NCI-H2196 treated with DMSO at 0.1 percent for 48 hours (cell line): ENCODE data around the gene DEK.
"Not testable (repeated sequence)": the region's sequence is repeated elsewhere in the genome, so short reads cannot be mapped to it uniquely, and the experiment has no call there.

Source experiments
- DNase-seq: peaks from one replicate; lab custom pipeline; 2025; ENCODE audit not compliant: unreplicated experiment; lab: John Stamatoyannopoulos, UW

Gene DEK

DNA sequence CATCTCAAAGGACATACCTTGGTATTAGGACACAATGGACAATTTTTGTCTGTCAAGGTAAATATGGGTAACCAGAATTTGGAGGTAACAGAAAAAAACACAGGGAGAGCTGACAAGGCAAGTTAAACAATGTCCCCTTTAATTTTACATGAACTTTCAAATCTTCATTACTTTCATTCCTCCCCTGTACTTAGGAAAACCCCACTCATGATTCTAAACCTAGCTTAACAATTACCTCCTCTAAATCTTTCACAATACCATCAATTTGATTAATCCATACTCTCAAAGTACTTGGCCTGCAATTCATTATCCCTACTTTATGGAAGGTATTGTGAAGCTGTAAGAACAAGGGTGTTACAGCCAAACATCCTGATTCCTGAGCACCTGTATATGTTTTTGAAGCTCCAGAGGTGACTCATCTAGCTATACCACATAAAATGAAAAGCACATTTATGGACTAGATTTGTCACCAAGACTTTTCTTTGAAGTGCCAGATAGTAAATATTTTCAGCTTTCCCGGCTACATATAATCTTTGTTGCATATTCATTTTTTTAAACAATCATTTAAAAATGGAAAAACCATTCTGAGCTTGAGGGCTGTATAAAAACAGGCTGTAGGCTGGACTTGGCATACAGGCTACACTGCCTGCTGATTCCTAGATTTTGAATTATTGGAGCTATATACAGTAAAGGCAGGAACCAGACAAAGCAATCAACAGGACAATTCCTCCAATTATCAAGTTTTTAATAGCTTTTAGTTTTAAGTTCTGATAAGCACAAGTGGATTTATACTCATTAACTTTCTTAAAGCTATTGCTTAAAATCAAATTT lies 22.9 kb downstream of the DEK start:
- no peak for DNase-seq

DNA sequence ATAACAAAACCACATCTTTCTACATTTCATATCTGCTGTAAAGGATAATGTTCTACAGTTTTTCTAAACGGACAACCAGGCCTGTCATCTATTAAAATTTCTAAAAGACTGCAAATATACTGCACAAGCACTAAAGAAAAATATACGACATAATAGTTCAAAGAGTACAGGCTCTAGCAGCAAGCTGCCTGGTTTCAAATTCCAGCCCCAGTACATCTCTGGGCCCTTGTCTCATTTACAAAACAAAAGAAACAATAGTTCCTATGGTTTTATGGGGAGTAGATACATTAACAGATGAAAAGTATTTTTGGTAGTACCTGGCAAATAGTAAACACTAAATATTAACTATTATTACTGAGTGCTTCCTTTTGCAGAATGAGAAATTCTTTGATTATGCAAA lies 24.1 kb downstream of the DEK start:
- no peak for DNase-seq

DNA sequence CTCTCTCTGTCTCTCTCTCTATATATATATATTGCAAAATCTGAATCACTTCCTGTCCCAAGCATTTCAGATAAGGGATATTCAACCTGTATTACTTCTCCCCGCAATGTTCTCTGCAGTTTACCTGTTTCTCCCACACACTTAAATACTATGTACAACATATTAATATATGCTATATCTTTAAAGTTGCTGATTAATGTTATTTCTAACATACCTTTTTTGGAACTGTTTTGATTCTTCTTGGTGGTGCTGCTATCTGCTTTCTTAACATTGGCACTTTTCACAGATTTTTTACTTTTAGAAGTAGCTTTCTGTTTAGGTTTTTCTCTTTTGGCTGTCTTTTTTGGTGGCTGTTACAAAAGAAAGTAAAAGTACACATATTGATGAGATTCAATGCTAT lies 27.2 kb downstream of the DEK start:
- DNase-seq = no peak

DNA sequence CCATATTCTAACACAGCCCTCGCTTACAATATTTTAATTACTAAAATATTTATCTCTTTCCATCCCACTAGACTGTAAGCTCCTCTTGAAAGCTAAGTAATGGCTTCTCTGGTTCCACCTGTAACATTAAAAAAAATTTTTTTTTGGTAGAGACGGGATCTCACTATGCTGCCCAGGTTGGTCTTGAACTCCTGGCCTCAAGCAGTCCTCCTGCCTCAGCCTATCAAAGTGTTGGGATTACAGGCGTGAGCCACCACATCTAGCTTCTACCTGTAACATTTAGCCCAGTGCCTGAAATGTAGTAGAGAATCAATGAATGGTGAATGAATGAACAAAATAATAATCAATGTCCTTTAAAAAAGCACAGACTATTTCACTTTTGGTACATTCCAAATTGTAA lies 28.8 kb downstream of the DEK start:
- DNase-seq = no peak

DNA sequence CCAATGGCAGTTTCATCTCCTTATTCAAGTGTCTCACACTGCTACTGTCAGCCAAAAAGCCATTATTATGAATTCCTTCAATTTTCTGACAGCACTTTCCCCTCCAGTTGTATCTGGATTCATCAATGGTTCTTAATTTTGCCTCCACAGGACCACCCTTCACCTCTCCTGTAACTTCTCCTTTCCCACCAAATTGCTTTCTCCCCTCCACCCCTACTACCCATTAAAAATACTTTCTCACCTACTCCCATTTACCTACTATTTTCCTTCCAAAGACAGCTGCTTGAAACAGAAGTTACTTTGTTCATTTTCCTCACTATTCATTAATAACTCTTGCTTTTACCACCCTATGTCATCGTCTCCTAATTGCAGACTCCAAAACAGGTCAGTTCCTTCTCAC lies 29.8 kb downstream of the DEK start:
- no peak for DNase-seq

DNA sequence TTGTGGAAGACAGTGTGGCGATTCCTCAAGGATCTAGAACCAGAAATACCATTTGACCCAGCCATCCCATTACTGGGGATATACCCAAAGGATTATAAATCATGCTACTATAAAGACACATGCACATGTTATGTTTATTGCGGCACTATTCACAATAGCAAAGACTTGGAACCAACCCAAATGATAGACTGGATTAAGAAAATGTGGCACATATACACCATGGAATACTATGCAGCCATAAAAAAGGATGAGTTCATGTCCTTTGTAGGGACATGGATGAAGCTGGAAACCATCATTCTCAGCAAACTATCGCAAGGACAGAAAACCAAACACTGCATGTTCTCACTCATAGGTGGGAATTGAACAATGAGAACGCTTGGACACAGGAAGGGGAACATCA lies 30.6 kb downstream of the DEK start:
- not testable (repeated sequence) for DNase-seq

DNA sequence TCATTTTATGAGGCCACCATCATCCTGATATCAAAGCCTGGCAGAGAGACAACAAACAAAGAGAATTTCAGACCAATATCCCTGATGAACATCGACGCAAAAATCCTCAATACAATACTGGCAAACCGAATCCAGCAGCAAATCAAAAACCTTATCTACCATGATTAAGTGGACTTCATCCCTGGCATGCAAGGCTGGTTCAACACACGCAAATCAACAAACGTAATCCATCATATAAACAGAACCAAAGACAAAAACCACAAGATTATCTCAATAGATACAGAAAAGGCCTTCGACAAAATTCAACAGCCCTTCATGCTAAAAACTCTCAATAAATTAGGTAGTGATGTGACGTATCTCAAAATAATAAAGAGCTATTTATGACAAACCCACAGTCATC lies 32.5 kb downstream of the DEK start:
- not testable (repeated sequence) for DNase-seq

DNA sequence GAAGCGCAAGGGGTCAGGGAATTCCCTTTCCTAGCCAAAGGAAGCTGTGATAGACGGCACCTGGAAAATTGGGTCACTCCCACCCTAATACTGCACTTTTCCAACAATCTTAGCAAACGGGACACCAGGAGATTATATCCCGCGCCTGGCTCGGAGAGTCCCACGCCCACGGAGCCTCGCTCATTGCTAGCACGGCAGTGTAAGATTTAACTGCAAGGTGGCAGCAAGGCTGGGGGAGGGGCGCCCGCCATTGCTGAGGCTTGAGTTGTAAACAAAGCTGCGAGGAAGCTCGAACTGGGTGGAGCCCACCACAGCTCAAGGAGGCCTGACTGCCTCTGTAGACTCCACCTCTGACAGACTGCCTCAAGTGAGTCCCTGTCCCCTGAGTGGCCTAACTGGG lies 35.7 kb downstream of the DEK start:
- DNase-seq = not testable (repeated sequence)

DNA sequence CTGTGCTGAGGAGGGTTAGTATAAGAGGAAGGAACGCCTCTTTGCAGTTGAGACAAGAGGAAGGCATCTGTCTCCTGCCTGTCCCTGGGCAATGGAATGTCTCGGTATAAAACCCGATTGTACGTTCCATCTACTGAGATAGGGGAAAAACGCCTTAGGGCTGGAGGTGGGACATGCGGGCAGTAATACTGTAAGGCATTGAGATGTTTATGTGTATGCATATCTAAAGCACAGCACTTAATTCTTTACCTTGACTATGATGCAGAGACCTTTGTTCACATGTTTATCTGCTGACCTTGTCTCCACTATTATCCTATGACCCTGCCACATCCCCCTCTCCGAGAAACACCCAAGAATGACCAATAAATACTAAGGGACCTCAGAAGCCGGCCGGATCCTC lies 37.2 kb downstream of the DEK start:
- DNase-seq = not testable (repeated sequence)

DNA sequence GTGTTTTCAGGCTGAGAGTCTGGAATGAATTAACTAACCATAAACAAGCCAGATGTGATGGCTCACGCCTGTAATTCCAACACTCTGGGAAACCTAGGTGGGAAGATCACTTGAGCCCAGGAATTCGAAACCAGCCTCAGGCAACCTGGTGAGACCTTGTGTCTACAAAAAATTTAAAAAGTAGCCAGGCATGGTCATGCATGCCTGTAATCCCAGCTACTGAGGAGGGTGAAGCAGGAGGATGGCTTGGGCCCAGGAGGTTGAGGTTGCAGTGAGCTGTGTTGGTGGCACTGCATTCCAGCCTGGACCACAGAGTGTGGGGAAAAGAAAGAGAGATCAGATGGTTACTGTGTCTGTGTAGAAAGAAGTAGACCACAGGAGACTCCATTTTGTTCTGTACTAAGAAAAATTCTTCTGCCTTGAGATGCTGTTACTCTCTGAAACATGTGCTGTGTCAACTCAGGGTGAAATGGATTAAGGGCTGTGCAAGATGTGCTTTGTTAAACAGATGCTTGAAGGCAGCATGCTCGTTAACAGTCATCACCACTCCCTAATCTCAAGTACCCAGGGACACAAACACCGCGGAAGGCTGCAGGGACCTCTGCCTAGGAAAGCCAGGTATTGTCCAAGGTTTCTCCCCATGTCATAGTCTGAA lies 37.8 kb downstream of the DEK start:
- not testable (repeated sequence) for DNase-seq

DNA sequence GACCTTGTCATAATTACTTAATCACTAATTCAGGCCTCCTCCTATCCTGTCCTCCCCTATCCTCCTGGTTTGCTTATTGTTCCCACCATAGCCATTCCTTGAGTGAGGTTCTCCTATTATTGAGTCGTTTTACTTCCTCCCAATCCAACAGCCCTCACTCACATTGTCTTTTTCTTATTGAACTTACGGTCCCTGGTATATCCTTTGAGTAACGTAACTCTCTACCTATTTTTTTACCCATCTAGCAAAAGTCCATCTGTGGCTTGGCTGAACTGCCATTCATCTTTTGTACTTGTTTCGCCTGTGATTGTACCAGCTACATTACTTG lies 43.1 kb downstream of the DEK start:
- DNase-seq = no peak

DNA sequence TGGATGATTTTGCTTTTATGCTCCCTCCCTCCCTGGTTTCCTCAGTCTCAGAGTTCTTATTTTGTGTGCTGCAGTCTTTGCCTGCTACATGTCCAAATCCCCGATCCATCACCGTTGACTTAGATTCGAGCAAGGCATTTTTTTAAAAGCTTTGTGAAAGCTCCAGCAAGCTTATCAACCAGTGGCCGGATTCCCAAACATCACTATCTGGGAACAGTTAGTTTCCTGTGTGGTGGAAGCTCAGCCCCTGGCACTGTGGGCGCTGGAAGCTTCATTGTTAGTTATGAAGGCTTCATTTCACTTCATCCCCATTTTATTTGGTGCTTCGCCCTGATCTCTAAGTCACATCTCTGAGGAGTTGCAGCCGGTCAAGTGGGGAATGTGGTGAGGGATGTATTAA lies 44.7 kb downstream of the DEK start:
- no peak for DNase-seq

DNA sequence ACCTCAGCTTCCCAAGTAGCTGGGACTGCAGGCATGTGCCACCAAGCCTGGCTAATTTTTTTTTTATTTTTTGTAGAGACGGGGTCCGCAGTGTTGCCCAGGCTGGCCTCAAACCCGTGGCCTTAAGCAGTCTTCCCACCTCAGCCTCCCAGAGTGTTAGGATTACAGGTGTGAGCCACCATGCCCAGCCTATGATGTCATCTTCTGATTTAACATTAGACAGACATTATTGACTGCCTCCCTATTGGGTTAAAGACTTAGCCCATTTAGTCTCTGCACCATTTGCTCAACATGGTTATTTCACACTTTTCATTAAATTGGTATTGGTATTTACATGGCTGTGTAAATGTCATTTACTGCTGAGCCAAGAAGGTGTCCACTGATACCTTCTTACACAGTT lies 46.1 kb downstream of the DEK start:
- DNase-seq = no peak

DNA sequence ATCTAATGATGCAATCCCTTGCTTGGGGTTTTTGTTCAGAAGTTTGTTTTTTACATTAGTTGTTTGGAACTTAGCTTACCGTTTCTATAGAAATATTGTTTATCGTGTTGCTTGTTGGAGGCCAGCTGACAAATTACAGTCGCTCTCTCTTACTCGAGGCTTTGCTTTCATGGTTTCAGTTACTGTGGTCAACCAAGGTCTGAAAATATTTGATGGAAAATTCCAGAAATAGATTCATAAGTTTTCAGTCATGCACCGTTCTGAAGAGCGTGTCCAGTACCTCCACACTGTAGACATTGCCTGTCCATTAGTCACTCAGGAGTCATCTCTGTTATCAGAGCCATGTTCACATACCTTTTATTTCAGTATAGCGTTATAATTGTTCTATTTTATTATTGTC lies 47.9 kb downstream of the DEK start:
- no peak for DNase-seq

DNA sequence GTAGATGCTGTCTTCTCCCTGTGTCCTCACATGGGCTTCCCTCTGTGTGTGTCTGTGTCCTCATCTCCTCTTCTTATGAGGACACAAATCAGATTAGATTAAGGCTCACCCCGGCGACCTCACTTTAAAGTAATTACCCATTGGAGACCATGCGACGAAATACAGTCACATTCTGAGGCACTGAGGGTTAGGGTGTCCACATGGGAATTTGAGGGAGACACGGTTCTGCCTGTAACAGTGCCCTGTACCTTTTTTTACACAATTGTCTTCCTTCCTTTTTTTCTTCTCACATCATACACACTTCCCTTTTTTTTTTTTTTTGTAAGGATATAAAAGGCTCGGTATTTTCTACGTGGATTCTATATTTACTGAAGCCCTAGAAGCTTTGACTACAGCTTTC lies 48.9 kb downstream of the DEK start:
- DNase-seq = no peak

DNA sequence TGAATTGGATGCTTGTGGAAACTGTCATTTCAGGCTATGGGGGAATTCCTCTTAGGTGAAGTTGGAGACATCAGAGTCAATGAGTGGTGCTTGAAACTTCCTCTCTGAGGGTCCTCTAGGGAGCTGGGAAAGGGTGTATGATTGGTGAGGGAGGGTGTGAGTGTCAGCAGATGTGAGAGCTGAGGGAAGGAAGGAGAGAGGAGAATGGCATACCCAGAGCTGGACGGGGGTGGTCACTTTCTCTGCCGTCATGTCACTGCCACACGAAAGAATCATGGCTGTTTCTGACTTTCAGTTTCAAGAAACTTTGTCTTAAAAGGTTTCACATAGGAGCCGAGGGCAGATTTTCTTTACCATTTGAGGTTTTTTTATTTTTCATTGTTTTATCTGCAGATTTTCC lies 50.3 kb downstream of the DEK start:
- DNase-seq = no peak

DNA sequence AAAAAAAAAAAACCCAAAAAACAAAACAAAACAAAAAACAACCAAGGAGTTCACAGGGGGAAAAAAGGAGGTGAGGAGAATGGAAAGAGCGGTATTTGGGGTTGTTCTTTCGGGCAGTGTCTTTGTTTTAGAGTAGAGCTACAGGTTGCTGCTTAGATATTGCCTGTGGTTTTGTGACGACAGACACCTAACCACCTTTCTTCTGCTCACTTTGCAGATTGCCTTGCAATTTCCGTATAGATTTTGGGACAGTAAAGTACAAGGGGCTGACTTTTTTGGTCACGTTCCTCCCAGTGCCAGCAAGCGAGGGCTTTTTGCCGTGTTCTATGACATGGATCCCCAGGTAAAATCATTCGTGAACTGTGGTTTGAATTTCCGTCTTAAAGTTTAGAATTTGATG lies 50.9 kb downstream of the DEK start:
- DNase-seq = no peak

DNA sequence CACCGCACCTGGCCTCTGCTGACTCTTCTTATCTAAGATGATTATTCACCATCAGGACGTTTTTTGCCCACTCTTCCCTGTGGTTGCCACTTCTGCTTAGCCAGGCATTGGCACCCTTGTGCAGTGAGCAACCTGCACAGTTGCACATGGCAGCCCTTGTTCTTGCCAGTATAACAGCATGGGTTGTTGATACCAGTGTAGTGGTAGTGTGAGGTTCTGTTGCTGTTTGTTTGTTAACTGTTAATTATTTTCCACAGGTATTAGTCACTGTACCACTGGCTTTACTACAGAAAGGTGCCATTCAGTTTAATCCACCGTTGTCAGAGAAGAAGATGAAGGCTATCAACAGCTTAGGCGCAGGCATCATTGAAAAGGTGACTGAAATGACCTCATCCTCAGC lies 52.1 kb downstream of the DEK start:
- DNase-seq = no peak

DNA sequence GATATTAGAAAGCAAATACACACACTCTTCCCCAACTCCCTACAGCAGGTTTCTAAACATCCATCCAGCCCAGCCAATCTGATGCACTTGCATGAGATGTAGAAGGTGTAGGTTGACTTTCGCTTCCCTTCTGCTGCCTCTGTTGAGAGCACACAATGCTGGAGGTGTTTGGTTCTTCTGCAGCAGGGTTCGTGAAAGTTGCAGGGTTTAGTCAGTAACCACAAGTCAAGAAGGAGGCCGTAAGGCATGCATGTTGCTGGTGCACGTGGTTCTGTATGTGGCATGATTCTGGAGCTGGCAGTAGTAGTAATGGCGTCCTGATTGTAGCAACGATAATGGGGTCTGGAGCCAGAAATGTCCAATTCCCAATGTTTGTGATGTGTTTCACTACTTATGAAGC lies 53.0 kb downstream of the DEK start:
- DNase-seq = no peak

DNA sequence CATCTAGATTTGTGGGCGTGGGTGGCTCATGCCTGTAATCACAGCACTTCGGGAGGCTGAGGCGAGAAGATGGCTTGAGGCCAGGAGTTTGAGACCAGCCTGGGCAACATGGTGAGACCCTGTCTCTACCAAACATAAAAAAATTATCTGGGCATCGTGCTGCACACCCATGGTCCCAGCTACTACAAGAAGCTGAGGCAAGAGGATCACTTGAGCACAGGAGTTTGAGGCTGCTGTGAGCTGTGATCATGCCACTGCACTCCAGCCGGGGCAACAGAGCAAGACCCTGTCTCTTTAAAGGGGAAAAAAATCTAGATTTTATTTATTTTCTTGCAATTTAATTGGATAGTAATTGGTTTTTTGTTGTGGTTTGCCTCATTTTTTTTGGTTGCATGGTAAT lies 53.6 kb downstream of the DEK start:
- no peak for DNase-seq

DNA sequence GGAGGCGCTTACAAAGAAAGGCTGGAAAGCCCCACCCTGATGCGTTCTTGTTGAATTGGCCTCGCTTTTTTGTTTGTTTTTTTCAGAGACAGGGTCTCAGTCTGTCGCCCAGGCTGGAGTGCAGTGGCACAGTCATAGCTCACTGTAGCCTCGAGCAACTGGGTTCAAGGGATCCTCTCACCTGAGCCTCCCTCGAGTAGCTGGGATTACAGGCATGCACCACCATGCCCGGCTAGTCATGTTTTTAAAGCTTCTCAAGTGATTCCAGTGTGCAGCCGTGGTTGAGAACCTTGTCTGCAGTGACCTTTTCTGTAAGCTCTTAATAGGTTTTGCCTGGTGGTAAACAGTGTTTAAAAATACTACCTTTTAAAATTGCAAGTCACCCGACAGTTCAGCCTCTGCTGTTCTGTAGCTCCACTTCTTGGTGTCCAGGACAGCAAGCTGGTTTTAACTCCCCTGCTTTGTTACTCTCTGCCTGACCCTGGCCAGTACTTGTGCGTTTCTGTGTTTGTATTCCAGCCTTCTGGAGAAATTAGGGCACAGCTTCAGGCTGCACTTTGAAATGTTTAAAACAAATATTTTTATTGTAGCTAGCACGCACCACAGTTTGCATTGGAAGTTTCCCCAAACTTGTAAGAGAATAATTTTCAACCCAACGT lies 54.7 kb downstream of the DEK start:
- DNase-seq = no peak

DNA sequence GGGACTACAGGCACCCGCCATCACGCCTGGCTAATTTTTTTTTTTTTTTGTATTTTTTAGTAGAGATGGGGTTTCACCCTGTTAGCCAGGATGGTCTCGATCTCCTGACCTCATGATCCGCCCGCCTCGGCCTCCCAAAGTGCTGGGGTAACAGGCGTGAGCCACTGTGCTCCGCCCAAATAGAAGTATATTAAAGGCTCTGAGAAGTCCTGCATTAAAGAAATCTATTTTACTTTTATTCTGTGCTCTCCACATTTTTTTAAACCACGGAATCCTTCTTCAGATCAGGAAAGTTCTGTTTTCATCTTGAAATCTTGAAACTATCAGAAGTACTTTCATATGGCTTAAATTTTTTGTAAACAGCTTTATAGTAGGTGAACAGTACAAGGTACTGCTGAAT lies 55.6 kb downstream of the DEK start:
- DNase-seq = not testable (repeated sequence)
